T47D (cell line): ENCODE results near the gene RAPGEFL1.
A peak's percentile ranks its signal among the peaks of the same experiment; 100 is the strongest.

ENCODE experiments used
- DNase-seq, 2 experiments: peaks; one replicate each; pipeline versions ENCODE4 v3.0.0 to v3.0.0-alpha.2; 2011 to 2012; ENCODE audit warnings: low read depth in 1 of 2, low spot score in 1 of 2
- JUND ChIP-seq: IDR thresholded peaks from 2 replicates; pipeline ENCODE4 v1.6.1; 2012; ENCODE audit warnings: low read depth
- in situ Hi-C: cut with HindIII; loops from 2 replicates; pipeline ENCODE4 v1.10.0; 2016; ENCODE audit warnings: low sequenced_read_pairs, low pct_unique_long_range_greater_than_20kb

Gene RAPGEFL1

DNA sequence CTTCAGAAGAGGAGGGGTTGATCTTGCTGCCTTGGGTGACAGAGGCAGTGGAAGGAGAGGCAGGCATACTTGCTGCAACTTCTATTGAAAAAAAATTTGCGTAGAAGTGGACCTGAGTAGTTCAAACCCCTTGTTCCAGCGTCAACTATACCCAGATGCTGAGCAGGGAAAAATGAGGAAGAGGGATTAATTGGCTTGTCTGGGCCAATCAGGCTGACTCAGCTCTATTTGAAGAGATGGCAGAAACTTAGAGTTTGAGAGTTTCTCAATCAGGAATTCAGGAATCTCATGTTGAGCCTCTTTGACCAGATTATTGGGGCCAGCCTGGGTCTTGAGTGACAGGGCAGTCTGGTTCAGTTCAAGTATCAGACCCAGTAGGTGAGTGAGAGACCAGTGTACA lies 19.3 kb upstream of the RAPGEFL1 start:
- in situ Hi-C loops: no loop called here
- no peak for DNase-seq

DNA sequence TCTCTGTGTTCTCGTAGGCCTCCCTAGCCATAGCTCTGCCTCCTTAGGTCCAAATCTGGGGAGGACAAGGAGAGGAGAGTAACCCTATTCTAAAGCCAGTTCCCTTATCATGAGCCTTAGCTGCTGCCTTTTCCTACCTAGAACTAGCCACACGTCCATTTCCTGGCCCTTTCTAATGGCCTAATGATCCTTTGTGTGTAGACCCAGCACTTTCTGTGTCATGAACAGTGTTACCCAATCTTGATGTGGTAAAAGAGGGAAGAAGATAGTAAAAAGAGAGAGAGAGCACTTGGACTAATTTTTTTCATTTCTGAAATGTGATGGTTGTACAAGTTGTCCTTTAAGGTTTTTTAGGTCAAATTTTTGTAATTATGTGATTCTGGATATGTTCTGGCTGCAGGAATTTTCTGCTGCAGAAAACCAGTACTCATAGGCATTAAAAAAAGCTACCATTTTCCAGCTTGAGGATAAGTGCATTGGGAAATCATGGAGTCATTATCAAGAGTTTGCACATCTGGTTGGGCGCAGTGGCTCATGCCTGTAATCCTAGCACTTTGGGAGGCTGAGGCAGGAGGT lies 18.7 kb upstream of the RAPGEFL1 start:
- TF ChIP-seq JUND: no peak
- no peak for DNase-seq
- in situ Hi-C loops: no loop called here

More for the DNA sequence above, 19.3 kb upstream of the RAPGEFL1 start:
- no peak for TF ChIP-seq JUND

DNA sequence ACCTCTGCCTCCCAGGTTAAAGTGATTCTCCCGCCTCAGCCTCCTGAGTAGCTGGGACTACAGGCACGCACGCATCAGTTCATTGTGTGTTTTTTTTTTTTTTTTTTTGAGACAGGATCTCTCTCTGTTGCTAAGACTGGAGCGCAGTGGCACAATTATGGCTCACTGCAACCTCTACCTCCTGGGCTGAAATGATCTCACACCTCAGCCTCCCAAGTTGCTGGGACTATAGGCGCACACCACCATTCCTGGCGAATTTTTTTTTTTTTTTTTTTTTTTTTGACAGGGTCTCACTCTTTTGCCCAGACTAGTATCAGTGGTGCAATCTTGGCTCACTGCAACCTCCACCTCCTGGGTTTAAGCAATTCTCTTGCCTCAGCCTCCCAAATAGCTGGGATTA lies 17.8 kb upstream of the RAPGEFL1 start:
- TF ChIP-seq JUND: no peak
- in situ Hi-C loops: no loop called here
- DNase-seq: no peak

DNA sequence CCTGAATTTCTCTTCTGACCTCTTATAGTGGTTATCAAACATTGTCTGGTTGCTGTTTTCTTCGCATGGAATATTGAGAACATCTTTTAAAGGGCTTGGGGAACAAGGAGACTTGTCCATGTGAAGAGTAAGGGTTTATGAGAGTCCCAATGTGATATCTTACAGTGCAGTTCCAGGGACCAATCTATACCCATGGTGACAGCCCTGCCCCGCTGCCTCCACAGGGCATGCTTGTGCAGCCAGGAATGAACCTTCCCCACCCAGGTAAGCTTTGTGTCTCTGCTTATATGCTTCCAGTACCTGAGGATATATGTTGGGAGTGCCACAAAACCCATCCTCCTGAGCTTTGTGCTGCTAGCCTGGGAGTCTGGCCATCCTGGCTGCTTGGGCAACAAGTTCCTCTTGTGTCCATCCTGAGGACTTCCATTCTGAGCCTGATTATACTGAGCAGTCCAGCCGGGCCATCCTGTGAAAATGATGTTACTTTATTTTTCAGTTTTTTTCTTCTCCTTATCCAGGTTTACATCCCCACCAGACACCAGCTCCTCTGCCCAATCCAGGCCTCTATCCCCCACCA lies 9.5 kb upstream of the RAPGEFL1 start:
- TF ChIP-seq JUND: no peak
- in situ Hi-C loops: no loop called here
- DNase-seq: no peak

DNA sequence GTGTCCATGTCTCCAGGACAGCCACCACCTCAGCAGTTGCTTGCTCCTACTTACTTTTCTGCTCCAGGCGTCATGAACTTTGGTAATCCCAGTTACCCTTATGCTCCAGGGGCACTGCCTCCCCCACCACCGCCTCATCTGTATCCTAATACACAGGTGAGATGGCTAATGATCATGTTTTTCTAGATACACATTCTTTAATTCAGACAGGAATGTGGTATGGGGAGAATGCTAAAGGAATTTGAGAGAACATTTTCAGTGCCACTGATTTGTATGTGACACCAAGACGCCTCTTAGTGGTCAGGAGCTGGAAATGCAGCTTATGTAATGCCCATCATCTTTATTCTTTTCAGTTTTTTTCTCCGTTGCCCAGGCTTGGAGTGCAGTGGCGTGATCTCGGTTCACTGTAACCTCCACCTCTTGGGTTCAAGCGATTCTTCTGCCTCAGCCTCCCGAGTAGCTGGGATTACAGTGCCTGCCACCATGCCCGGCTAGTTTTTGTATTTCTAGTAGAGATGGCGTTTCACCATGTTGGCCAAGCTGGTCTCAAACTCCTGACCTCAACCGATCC lies 8.9 kb upstream of the RAPGEFL1 start:
- peak; percentile 62 to 88 for DNase-seq
- in situ Hi-C loops: no loop called here
- TF ChIP-seq JUND: no peak

DNA sequence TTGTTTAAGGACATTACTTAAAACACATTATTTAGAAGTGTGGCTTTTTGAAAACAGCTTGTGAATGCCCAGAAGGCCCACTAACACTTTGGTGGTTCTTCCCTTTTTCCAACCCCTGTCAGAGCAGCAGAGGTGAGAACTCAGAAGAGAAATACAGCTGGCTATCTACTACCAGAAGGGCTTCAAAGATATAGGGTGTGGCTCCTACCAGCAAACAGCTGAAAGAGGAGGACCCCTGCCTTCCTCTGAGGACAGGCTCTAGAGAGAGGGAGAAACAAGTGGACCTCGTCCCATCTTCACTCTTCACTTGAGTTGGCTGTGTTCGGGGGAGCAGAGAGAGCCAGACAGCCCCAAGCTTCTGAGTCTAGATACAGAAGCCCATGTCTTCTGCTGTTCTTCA lies 6.9 kb upstream of the RAPGEFL1 start:
- TF ChIP-seq JUND: no peak
- DNase-seq: no peak
- in situ Hi-C loops: no loop called here

DNA sequence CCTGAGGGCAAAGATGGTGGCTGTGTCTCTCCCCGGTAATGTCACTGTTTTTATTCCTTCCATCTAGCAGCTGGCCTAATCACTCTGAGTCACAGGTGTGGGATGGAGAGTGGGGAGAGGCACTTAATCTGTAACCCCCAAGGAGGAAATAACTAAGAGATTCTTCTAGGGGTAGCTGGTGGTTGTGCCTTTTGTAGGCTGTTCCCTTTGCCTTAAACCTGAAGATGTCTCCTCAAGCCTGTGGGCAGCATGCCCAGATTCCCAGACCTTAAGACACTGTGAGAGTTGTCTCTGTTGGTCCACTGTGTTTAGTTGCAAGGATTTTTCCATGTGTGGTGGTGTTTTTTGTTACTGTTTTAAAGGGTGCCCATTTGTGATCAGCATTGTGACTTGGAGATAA lies 5.5 kb upstream of the RAPGEFL1 start:
- no peak for DNase-seq
- TF ChIP-seq JUND: no peak

DNA sequence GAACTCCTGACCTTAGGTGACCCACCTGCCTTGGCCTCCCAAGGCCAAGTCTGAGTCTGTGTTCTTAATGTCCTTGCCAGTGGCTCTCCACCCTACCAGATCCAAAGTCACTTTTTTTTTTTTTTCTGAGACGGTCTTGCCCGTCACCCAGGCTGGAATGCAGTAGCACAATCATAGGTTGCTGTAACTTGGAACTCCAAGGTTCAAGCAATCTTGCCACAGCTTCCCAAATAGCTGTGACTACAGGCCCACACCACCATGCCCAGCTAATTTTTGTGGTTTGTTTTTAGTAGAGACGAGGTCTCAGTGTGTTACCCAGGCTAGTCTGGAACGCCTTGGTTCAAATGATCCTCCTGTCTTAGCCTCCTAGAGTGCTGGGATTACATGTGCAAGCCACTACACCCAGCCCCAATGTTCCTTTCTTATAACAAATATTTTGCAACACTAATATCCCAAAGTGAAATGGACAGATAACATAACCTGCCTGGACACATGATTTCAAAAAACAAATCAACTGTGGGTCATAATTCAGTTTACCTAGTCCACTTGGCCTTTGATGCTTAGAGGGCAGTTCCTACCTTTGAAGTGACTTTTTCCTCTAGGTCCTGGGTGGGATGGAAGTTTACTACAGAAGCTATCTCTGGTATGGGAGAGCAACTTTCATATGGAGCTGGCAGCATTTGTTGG lies 4.0 kb upstream of the RAPGEFL1 start:
- DNase-seq: no peak
- in situ Hi-C loops: no loop called here
- no peak for TF ChIP-seq JUND

More for the DNA sequence above, 5.5 kb upstream of the RAPGEFL1 start:
- in situ Hi-C loops: no loop called here

DNA sequence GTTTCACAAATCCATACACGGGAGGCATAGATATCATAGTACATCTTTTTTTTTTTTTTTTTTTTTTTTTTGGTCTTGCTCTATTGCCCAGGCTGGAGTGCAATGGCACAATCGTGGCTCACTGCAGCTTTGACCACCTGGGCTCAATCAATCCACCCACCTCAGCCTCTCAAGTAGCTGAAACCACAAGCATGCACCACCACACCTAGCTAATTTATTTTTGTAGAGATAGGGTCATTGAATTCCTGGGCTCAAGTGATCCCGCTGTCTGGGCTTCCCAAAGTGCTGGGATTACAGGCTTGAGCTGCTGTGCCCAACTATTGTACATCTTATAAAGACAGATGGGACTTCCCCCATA lies 3.5 kb upstream of the RAPGEFL1 start:
- no peak for DNase-seq
- in situ Hi-C loops: no loop called here
- no peak for TF ChIP-seq JUND

DNA sequence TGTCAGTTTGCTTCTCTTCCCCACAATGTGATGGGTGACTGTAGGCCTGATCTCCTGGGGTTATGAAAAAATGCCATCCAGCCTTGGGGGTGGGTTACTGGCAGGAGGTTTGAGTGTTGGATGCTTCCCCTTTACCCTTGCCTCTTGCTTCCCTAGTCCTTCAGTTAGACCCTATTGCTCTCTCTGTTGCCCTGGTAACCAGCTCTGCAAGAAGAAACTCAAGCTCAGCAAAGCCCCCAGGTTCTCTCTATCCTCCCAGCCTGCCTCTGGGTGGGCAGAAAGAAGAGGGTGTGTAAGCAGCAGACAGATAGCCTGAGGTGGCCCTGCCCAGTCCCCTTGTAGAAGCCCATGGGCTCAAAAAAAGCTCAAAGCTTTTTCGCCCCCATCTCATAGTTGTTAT lies 2.8 kb upstream of the RAPGEFL1 start:
- DNase-seq: no peak
- in situ Hi-C loops: no loop called here
- TF ChIP-seq JUND: no peak

DNA sequence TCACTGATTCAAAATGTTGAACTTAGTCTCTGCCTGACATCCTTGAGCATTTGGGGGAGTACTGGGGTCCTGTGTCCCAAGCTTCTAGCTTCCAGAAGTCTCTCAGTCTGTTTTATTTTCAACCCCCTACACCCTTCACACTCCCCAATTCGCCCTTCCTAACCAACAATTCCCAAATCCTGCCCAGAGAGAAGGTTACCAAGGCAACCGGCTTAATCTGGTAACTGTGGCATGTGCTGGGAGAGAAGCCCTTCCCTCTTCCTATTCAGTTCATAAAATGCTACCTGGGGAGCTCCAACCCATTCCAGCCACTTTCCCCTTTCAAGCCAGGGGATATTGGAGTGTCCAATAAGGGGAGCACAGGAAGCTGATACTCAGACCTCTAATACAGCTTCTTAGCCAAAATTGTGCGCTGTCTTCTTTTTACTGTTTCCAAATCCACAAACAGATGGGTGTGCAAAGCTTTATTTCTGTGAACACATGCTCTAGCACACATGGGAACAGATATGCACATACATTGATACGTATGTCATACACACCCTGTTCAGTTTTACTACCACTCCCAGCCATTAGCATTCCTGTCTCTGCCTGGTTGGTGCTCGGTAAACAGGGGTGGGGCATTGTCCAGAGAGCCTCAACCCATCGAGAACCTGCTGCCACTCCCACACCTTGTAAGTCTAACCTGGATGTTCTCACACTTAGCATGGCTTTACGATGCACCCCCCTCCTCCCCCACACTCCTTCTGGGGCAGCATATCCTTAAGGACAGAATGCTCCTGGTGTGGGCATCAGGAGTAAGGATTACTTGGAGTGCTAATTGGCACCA lies 1.1 kb upstream of the RAPGEFL1 start:
- in situ Hi-C loops: no loop called here
- no peak for TF ChIP-seq JUND
- DNase-seq: peak in 1 of 2 experiments; percentile 89

DNA sequence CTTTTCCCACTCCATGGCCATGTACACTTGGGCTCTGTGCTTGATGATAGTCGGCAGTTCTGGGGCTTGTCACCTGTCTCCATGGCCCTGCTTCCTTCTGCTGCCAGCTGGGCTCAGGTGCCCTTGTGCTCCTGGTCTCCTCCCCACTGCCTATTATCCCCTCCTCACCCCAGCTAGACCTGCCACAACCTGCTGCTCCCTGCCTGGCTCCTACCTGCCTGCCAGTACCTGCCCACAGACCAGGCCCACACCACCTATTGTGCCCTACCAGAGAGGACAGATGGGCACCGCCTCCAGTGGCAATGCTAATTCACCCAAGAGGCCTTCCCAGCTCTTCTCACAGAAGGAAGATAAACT lies 538 bp upstream of the RAPGEFL1 start:
- in situ Hi-C loops: no loop called here
- peak in 1 of 2 experiments; percentile 78 for DNase-seq
- no peak for TF ChIP-seq JUND
